Activated B cell treated with CpG ODN at 0.5 μM for 24 hours (primary cell): ENCODE measurements around the gene AICDA. TPM values are rescaled to one million over a fixed set of nuclear protein-coding genes. Genes with fewer than 3 reads are reported as not detected.
A peak's percentile ranks its signal among the peaks of the same experiment; 100 is the strongest.
"Not testable (repeated sequence)": the region's sequence is repeated elsewhere in the genome, so short reads cannot be mapped to it uniquely, and the experiment has no call there.

ENCODE experiments used
- ATAC-seq: fragments of 200-7000 bp; cut with Tn5 transposase; one replicate; pipeline ENCODE4 v1.10.0; 2021; ENCODE audit warnings: low read depth, mild to moderate bottlenecking, moderate library complexity
- CTCF ChIA-PET: fragments of 350-600 bp; sonication (Branson Sonifier 250); formaldehyde crosslinking; loops from one replicate; lab custom pipeline; 2021; ENCODE audit warnings: antibody characterized with exemption; lab: Charles Lee
- POLR2A ChIA-PET: fragments of 350-600 bp; sonication (Branson Sonifier 250); formaldehyde crosslinking; loops from one replicate; lab custom pipeline; 2021; ENCODE audit warnings: antibody characterized with exemption; lab: Charles Lee
- DNase-seq: peaks from one replicate; pipeline ENCODE4 v3.0.0; 2022
- H3K27ac Mint-ChIP-seq: one replicate; pipeline ENCODE4 v1.8.0; 2020; ENCODE audit warnings: mixed read lengths
- H3K27me3 Mint-ChIP-seq: one replicate; pipeline ENCODE4 v1.8.0; 2021; ENCODE audit warnings: mixed read lengths
- H3K36me3 Mint-ChIP-seq: one replicate; pipeline ENCODE4 v1.8.0; 2021; ENCODE audit warnings: low read depth, mixed read lengths
- H3K4me1 Mint-ChIP-seq: one replicate; pipeline ENCODE4 v1.8.0; 2021; ENCODE audit warnings: mixed read lengths
- H3K4me3 Mint-ChIP-seq: one replicate; pipeline ENCODE4 v1.8.0; 2020; ENCODE audit warnings: mild to moderate bottlenecking, mixed read lengths
- H3K9me3 Mint-ChIP-seq: one replicate; pipeline ENCODE4 v1.8.0; 2020; ENCODE audit warnings: mixed read lengths
- intact Hi-C: fragments of 100-400 bp; cut with micrococcal nuclease; formaldehyde crosslinking; loops from one replicate; pipeline ENCODE4 v1.15.1; 2024
- total RNA-seq: library from RNA; stranded (reverse); gene quantifications from 2 replicates; pipeline ENCODE4 v1.2.3, GENCODE V29; 2022
- TF ChIP-seq, protein P1 (sequence below): fragments of 200-600 bp; IDR thresholded peaks from one replicate; pipeline ENCODE4 v1.8.0; 2022; ENCODE audit warnings: antibody characterized with exemption, mild to moderate bottlenecking

The AICDA gene
- total RNA-seq, 1 donor from 2014 or later = 3.6 TPM

DNA sequence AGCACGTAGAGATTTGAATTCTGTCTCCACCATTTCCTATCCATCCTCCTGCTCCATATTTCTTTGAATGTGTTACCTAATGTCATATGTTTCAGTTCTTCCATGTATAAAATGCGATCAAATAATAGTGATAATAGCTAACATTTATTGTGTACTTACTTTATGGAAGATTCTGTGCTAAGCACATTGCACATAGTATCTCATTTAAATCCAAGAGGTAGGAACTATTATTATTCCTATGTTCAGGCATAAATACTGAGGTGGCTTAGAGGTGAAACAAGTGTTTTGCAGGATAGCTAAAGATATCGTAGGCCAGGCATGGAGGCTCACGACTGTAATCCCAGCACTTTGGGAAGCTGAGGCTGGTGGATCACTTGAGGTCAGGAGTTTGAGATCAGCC, 17.5 kb upstream of the AICDA start:
- CTCF ChIA-PET = interaction anchor here (1.0 to 1.2 kb wide), 2 partner anchors 39 to 86 kb away, joined by 3 to 5 read pairs; no protein-coding TSS in a partner anchor
- intact Hi-C loops = no loop called here
- peaks cover 2% of the 10 kb centered on the region for H3K9me3 Mint-ChIP-seq
- H3K36me3 Mint-ChIP-seq = no peaks in the 10 kb centered on the region
- ATAC-seq (no peak), DNase-seq (no peak)
- no peak overlapping the region for H3K27ac Mint-ChIP-seq
- H3K4me3 Mint-ChIP-seq = no peak overlapping the region
- no peaks in the 10 kb centered on the region for H3K27me3 Mint-ChIP-seq
- H3K4me1 Mint-ChIP-seq = peaks cover 12% of the 10 kb centered on the region
- POLR2A ChIA-PET = interaction anchor here (0.7 to 2.8 kb wide), 3 partner anchors 15 to 319 kb away, joined by 4 to 12 read pairs (median 4); partner anchors contain the start of gene M6PR
- TF ChIP-seq, protein P1, sequence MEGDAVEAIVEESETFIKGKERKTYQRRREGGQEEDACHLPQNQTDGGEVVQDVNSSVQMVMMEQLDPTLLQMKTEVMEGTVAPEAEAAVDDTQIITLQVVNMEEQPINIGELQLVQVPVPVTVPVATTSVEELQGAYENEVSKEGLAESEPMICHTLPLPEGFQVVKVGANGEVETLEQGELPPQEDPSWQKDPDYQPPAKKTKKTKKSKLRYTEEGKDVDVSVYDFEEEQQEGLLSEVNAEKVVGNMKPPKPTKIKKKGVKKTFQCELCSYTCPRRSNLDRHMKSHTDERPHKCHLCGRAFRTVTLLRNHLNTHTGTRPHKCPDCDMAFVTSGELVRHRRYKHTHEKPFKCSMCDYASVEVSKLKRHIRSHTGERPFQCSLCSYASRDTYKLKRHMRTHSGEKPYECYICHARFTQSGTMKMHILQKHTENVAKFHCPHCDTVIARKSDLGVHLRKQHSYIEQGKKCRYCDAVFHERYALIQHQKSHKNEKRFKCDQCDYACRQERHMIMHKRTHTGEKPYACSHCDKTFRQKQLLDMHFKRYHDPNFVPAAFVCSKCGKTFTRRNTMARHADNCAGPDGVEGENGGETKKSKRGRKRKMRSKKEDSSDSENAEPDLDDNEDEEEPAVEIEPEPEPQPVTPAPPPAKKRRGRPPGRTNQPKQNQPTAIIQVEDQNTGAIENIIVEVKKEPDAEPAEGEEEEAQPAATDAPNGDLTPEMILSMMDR = no peak

DNA sequence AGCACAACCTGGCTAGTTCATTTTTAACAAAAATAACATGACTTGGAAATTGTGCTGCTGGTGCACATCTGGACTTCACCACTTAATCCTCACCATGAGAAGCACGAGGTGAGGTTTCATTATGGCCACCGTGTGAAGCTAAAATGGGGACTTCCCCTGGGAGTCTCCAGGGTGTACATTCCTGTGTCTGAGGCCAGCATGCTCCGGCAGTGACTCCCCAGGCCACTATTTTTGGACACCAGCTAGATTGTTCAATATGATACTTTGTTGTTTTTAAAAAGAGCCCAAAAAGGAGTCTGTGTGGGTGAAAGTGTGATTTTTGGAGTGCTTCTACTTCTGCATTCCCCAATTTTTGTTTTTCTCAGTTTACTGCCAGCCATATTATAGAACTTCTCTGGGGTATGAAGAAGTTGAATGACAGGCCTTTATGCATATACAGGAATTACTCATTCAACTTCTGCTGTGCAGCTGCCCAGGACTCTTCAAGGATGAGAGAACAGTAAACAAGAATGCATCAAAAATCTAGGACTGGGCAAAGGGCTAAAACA, 16.9 kb upstream of the AICDA start:
- H3K9me3 Mint-ChIP-seq = peaks cover 2% of the 10 kb centered on the region
- no peaks in the 10 kb centered on the region for H3K27me3 Mint-ChIP-seq
- intact Hi-C loops = no loop called here
- peak overlapping the region; percentile 56 for H3K27ac Mint-ChIP-seq
- TF ChIP-seq, protein P1 = no peak
- DNase-seq = no peak
- H3K36me3 Mint-ChIP-seq = no peaks in the 10 kb centered on the region
- ATAC-seq = peak; percentile 74
- POLR2A ChIA-PET = interaction anchor here (0.7 to 2.8 kb wide), 4 partner anchors 15 to 320 kb away, joined by 3 to 12 read pairs (median 4); partner anchors contain the start of gene M6PR
- H3K4me3 Mint-ChIP-seq = peak overlapping the region; percentile 24
- peaks cover 12% of the 10 kb centered on the region for H3K4me1 Mint-ChIP-seq
- CTCF ChIA-PET = interaction anchor here (1.0 to 1.7 kb wide), 3 partner anchors 20 to 86 kb away, joined by 3 to 6 read pairs (median 5); no protein-coding TSS in a partner anchor

DNA sequence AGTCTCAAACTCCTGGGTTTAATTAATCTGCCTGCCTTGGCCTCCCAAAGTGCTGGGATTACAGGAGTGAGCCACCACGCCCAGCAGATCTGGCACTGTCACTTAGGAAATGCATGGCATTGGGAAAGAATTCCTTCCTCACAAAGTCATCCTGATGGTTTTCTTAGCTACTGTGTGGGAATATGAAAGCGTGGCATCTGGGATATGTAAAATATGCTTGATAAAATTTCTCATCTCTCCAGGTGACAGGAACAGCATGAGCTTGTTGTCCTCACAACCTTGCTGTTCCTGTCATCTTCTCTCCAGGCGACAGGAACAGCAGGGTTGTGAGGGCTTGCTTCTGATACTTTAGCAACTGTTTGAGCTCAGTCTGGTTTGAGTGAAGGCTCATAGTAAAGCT, 16.1 kb upstream of the AICDA start:
- ChIA-PET POLR2A (interaction anchor here (1.2 to 2.8 kb wide), 2 partner anchors 16 to 20 kb away, joined by 3 to 12 read pairs; no protein-coding TSS in a partner anchor), CTCF (interaction anchor here (1.2 to 1.7 kb wide), 2 partner anchors 19 to 85 kb away, joined by 5 to 6 read pairs; no protein-coding TSS in a partner anchor)
- no peak for DNase-seq
- Mint-ChIP-seq H3K27me3 (no peaks in the 10 kb centered on the region), H3K9me3 (peaks cover 2% of the 10 kb centered on the region), H3K4me1 (peaks cover 12% of the 10 kb centered on the region), H3K36me3 (no peaks in the 10 kb centered on the region), H3K27ac (no peak overlapping the region), H3K4me3 (no peak overlapping the region)
- ATAC-seq = no peak
- TF ChIP-seq, protein P1 = no peak
- intact Hi-C loops = no loop called here

DNA sequence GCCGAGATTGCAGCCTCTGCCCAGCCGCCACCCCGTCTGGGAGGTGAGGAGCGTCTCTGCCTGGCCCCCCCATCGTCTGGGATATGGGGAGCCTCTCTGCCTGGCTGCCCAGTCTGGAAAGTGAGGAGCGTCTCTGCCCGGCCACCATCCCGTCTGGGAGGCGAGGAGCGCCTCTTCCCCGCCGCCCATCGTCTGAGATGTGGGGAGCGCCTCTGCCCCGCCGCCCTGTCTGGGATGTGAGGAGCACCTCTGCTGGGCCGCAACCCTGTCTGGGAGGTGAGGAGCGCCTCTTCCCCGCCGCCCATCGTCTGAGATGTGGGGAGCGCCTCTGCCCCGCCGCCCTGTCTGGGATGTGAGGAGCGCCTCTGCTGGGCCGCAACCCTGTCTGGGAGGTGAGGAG, 12.1 kb upstream of the AICDA start:
- H3K36me3 Mint-ChIP-seq, intact Hi-C loops, H3K27ac Mint-ChIP-seq: not testable (repeated sequence)

DNA sequence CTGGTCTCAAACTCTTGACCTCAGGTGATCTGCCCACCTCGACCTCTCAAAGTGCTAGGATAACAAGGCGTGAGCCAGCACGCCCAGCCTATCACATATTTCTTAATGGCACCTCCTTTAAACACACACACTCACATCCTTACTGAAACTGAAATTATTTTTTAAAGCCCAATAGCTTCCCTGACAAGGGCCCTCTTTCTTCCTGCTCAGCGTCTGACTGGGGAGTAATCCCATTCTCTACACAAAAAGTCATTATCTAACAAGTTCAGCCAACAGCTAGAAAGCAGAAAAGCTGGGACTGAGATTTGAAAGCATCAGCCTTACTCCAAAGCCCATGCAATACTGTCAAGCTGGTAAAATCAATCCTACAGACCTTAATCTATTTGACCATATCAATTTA, 10.0 kb upstream of the AICDA start:
- ChIA-PET POLR2A (no interaction called here), CTCF (no interaction called here)
- TF ChIP-seq, protein P1 = no peak
- no peaks in the 10 kb centered on the region for H3K36me3 Mint-ChIP-seq
- no peaks in the 10 kb centered on the region for H3K9me3 Mint-ChIP-seq
- H3K4me1 Mint-ChIP-seq = peaks cover 6% of the 10 kb centered on the region
- H3K4me3 Mint-ChIP-seq = no peak overlapping the region
- DNase-seq = no peak
- no peaks in the 10 kb centered on the region for H3K27me3 Mint-ChIP-seq
- intact Hi-C loops = no loop called here
- no peak overlapping the region for H3K27ac Mint-ChIP-seq
- no peak for ATAC-seq

More for the DNA sequence above, 12.1 kb upstream of the AICDA start:
- DNase-seq, H3K4me3 Mint-ChIP-seq, CTCF ChIA-PET, H3K4me1 Mint-ChIP-seq, H3K9me3 Mint-ChIP-seq, ATAC-seq, POLR2A ChIA-PET, H3K27me3 Mint-ChIP-seq: not testable (repeated sequence)
